Sigmoid colon (tissue), 7 donors: ENCODE data around the gene CCDC92B. TPM values are rescaled to one million over a fixed set of nuclear protein-coding genes. Genes with fewer than 3 reads are reported as not detected.

Source experiments
- DNase-seq: peaks from one replicate; pipeline ENCODE4 v3.0.0-alpha.2; 2019
- H3K27ac ChIP-seq, 4 donors: fragments of 200-600 bp; sonication (generic); one replicate each; pipeline ENCODE4 v1.5.1; 2016 to 2019; ENCODE audit warnings: mild to moderate bottlenecking in 1 of 4
- H3K27me3 ChIP-seq, 3 donors: fragments of 200-600 bp; sonication (generic); one replicate each; pipeline ENCODE4 v1.5.1; 2019; ENCODE audit warnings: mild to moderate bottlenecking in 1 of 3
- H3K36me3 ChIP-seq, 4 donors: fragments of 200-600 bp; sonication (generic); one replicate each; pipeline ENCODE4 v1.5.1; 2016 to 2019
- H3K4me1 ChIP-seq, 4 donors: fragments of 200-600 bp; sonication (generic); one replicate each; pipeline ENCODE4 v1.5.1; 2017 to 2019
- H3K4me3 ChIP-seq, 4 donors: fragments of 200-600 bp; sonication (generic); one replicate each; pipeline ENCODE4 v1.5.1; 2017 to 2019; ENCODE audit warnings: mild to moderate bottlenecking in 2 of 4, moderate library complexity in 1 of 4
- H3K9me3 ChIP-seq, 4 donors: fragments of 200-600 bp in 3 of 4; sonication (generic) in 3 of 4; one replicate each; pipeline versions ENCODE4 v1.5.1 to v1.6.1; 2013 to 2019
- CTCF ChIP-seq, 4 experiments: fragments of 450-650 bp in 3 of 4; fragments of 200-600 bp in 1 of 4; IDR thresholded peaks; one replicate each; pipeline ENCODE4 v1.5.1; 2016 to 2019; ENCODE audit warnings: antibody characterized with exemption in 4 of 4, mild to moderate bottlenecking in 3 of 4, moderate library complexity in 2 of 4
- EP300 ChIP-seq, 4 donors: sonication (generic); formaldehyde crosslinking; IDR thresholded peaks; one replicate each; pipeline ENCODE4 v1.6.1; 2017; ENCODE audit warnings: antibody characterized with exemption in 4 of 4
- POLR2A ChIP-seq, 2 donors: fragments of 450-650 bp; IDR thresholded peaks; one replicate each; pipeline ENCODE4 v1.6.1; 2016; ENCODE audit warnings: antibody characterized with exemption in 2 of 2, mild to moderate bottlenecking in 2 of 2, moderate library complexity in 2 of 2
- POLR2AphosphoS5 ChIP-seq, 4 donors: sonication (generic); formaldehyde crosslinking; IDR thresholded peaks; one replicate each; pipeline ENCODE4 v1.6.1; 2017; ENCODE audit warnings: antibody characterized with exemption in 4 of 4
- WGBS, 2 donors: extraction: QIAGEN DNeasy Blood & Tissue Kit; methylation state at CpG; one replicate each; pipeline ENCODE4 v1.1.7; 2013; 5-methylcytosine and 5-hydroxymethylcytosine counted together
- intact Hi-C: fragments of 100-400 bp; cut with DNase I; formaldehyde crosslinking; loops from one replicate; pipeline ENCODE4 v1.15.1; 2023
- polyA plus RNA-seq, 3 donors: library from polyadenylated mRNA; stranded (reverse); fragments of 200-250 nt; gene quantifications; one replicate each; pipeline ENCODE4 v1.2.3, GENCODE V29; 2013
- total RNA-seq, 4 donors: library from RNA; depleted of rRNA; stranded (reverse); fragments of >200 nt; gene quantifications; one replicate each; pipeline ENCODE4 v1.1.0, GENCODE V29; 2016
- donor health status: healthy with polysubstance abuse.
- donor health status: Bipolar disorder and iron deficiency.
- donor health status: healthy.

CCDC92B gene
- total and polyA plus RNA-seq, 7 donors: under 0.01 to 0.77 (median 0.18) TPM; not detected in 3

DNA sequence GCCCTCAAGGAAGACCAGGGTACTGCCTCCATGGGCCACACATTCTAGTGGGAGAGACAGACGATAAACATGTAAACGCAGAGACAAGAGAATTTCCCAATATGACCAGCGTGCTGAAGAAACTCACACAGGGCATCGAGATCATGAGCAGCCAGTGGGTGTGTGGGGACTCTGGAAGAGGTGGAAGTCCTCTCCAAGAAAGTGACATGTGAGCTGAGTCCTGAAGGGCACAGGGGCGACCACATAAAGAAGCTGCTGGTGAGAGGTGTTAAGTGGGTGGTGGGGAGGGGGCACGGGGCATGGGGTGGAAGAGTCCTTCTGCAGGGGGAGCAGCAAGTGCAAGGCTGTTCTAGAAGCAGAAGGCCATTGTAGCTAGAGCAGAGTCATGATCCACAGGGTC, 25.8 kb upstream of the CCDC92B start:
- Histone ChIP-seq H3K9me3 (no peaks in the 10 kb centered on the region), H3K4me1 (peaks cover 0 to 12% (median 11%) of the 10 kb centered on the region in 4 donors), H3K36me3 (no peaks in the 10 kb centered on the region), H3K27me3 (peaks cover 9 to 63% (median 35%) of the 10 kb centered on the region in 3 donors), H3K27ac (no peak overlapping the region), H3K4me3 (no peak overlapping the region)
- intact Hi-C loops: no loop called here
- TF ChIP-seq POLR2AphosphoS5 (IDR thresholded peaks at IDR 0.05) (no peak), POLR2A (IDR thresholded peaks at IDR 0.05) (no peak), CTCF (IDR thresholded peaks at IDR 0.05) (no peak), EP300 (IDR thresholded peaks at IDR 0.05) (no peak)
- no peak for DNase-seq
- WGBS, 2 donors: 83 to 94% methylated on average over 6 of the region's 6 CpGs

GRCh38 chr17:2770129-2770528, 20.7 kb upstream of the CCDC92B start:
- intact Hi-C loops: no loop called here
- TF ChIP-seq EP300 (IDR thresholded peaks at IDR 0.05): no peak
- no peak for TF ChIP-seq POLR2AphosphoS5 (IDR thresholded peaks at IDR 0.05)
- TF ChIP-seq POLR2A (IDR thresholded peaks at IDR 0.05): no peak
- no peak for TF ChIP-seq CTCF (IDR thresholded peaks at IDR 0.05)
- no peak overlapping the region for H3K27ac ChIP-seq
- 71 to 82% methylated on average over 12 of the region's 12 CpGs for WGBS, 2 donors
- no peaks in the 10 kb centered on the region for H3K4me1 ChIP-seq
- no peaks in the 10 kb centered on the region for H3K36me3 ChIP-seq
- H3K4me3 ChIP-seq: no peak overlapping the region
- H3K9me3 ChIP-seq: no peaks in the 10 kb centered on the region
- DNase-seq: no peak
- H3K27me3 ChIP-seq: peaks cover 0 to 29% (median 8%) of the 10 kb centered on the region in 3 donors

GRCh38 chr17:2758870-2759269, 9.4 kb upstream of the CCDC92B start:
- Histone ChIP-seq H3K36me3 (no peaks in the 10 kb centered on the region), H3K4me1 (peaks cover 0 to 12% (median 7%) of the 10 kb centered on the region in 4 donors), H3K27me3 (peaks cover 20 to 53% (median 37%) of the 10 kb centered on the region in 3 donors), H3K27ac (no peak overlapping the region), H3K4me3 (no peak overlapping the region), H3K9me3 (no peaks in the 10 kb centered on the region)
- no peak for DNase-seq
- no peak for TF ChIP-seq CTCF (IDR thresholded peaks at IDR 0.05)
- no peak for TF ChIP-seq EP300 (IDR thresholded peaks at IDR 0.05)
- TF ChIP-seq POLR2AphosphoS5 (IDR thresholded peaks at IDR 0.05): no peak
- no peak for TF ChIP-seq POLR2A (IDR thresholded peaks at IDR 0.05)
- WGBS, 2 donors: 76 to 84% methylated on average over 4 of the region's 4 CpGs
- intact Hi-C loops: no loop called here

GRCh38 chr17:2755891-2756724, 6.7 kb upstream of the CCDC92B start:
- no peak for DNase-seq
- no peak for TF ChIP-seq POLR2A (IDR thresholded peaks at IDR 0.05)
- TF ChIP-seq POLR2AphosphoS5 (IDR thresholded peaks at IDR 0.05): no peak
- TF ChIP-seq CTCF (IDR thresholded peaks at IDR 0.05): no peak
- TF ChIP-seq EP300 (IDR thresholded peaks at IDR 0.05): no peak
- Histone ChIP-seq H3K9me3 (no peaks in the 10 kb centered on the region), H3K4me1 (peaks cover 0 to 12% (median 7%) of the 10 kb centered on the region in 4 donors), H3K27me3 (peaks cover 20 to 77% (median 37%) of the 10 kb centered on the region in 3 donors), H3K27ac (no peak overlapping the region), H3K36me3 (no peaks in the 10 kb centered on the region), H3K4me3 (peak overlapping the region in 3 of 4 donors; percentile 25 to 45 (median 41))
- intact Hi-C loops: no loop called here
- 3 to 14% methylated on average over 46 of the region's 46 CpGs for WGBS, 2 donors
